ENCODE measurements around the gene PHTF1. TPM values are rescaled to one million over a fixed set of nuclear protein-coding genes. Genes with fewer than 3 reads are reported as not detected.

PHTF1 gene
- total RNA-seq, 2 experiments from 2014 or later = 17.0 to 18.7 TPM

Other genes starting within 250 kb of the PHTF1 start
- gene RSBN1, start 53.0 kb upstream of the PHTF1 start, total RNA-seq = 10 to 100 TPM; 30.8 to 31.7 TPM
- gene PTPN22, start 112.2 kb upstream of the PHTF1 start, total RNA-seq = 10 to 100 TPM; 62.8 to 74.6 TPM
- 1 to 10 TPM in 1 of 2 experiments, under 1 TPM in 1; 0.98 to 1.1 TPM for gene BCL2L15, start 128.1 kb upstream of the PHTF1 start, total RNA-seq
- 10 to 100 TPM; 39.4 to 41.9 TPM for gene AP4B1, start 145.3 kb upstream of the PHTF1 start, total RNA-seq
- 10 to 100 TPM; 16.2 to 19.4 TPM for gene DCLRE1B, start 145.8 kb upstream of the PHTF1 start, total RNA-seq
- 100 to 1,000 TPM in 1 of 2 experiments, 10 to 100 TPM in 1; 88.5 to 106 TPM for gene HIPK1, start 169.8 kb upstream of the PHTF1 start, total RNA-seq
- gene OLFML3, start 220.0 kb upstream of the PHTF1 start, total RNA-seq = under 1 TPM; 0.71 to 0.94 TPM